ENCODE data around the gene AK5. TPM values are rescaled to one million over a fixed set of nuclear protein-coding genes. Genes with fewer than 3 reads are reported as not detected.

Gene AK5
- total and polyA plus RNA-seq, 8 donors, result 0.11 to 0.87 (median 0.28) TPM; not detected in 1

DNA sequence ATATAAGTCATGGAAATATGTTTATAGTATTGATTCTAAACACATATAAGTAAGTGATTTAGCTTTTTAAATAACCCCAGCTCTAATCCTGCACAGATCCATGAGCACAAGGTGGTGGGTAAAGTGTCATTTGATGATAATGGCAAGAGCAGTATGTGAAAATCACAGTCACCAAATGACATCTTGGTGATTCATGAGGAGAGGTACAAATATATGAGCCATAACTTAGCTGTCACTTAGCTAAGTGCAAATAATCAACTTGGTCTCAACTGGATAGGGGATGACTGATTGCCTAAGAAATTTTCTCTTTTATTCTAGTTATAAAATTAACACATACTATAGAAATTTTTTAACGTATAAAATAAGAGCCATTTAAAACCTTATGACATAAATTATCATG, 202.5 kb downstream of the AK5 start:
- 51 to 59% methylated on average over 1 of the region's 1 CpG for WGBS, 2 donors
- Histone ChIP-seq H3K27ac (no peak overlapping the region), H3K4me1 (no peaks in the 10 kb centered on the region), H3K9me3 (no peaks in the 10 kb centered on the region), H3K36me3 (no peaks in the 10 kb centered on the region), H3K27me3 (no peaks in the 10 kb centered on the region), H3K4me3 (no peak overlapping the region)
- intact Hi-C loops (cut with DNase I), result no loop called here
- TF ChIP-seq, protein P1, sequence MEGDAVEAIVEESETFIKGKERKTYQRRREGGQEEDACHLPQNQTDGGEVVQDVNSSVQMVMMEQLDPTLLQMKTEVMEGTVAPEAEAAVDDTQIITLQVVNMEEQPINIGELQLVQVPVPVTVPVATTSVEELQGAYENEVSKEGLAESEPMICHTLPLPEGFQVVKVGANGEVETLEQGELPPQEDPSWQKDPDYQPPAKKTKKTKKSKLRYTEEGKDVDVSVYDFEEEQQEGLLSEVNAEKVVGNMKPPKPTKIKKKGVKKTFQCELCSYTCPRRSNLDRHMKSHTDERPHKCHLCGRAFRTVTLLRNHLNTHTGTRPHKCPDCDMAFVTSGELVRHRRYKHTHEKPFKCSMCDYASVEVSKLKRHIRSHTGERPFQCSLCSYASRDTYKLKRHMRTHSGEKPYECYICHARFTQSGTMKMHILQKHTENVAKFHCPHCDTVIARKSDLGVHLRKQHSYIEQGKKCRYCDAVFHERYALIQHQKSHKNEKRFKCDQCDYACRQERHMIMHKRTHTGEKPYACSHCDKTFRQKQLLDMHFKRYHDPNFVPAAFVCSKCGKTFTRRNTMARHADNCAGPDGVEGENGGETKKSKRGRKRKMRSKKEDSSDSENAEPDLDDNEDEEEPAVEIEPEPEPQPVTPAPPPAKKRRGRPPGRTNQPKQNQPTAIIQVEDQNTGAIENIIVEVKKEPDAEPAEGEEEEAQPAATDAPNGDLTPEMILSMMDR (IDR thresholded peaks at IDR 0.05), result no peak
- ATAC-seq (no peak), FAIRE-seq (no peak), DNase-seq (no peak)

DNA sequence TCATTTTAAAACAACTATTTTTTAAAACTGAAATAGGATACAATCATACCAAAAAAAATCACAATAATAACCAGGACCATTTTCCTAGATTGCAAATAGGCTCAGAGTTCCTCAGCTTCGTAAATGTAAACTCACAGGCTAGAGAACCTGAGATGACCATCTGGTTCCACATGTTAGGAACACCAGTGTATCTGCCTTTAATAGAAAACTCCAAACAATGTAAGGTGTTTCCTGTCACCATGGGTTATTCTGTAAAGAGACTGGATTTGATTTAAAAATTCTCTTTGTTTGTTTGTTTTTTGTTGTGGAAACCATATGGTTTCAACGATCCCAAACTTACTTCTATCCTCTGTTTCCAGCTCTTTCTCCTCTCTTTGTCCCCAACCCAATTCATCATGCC, 203.1 kb downstream of the AK5 start:
- ATAC-seq (no peak), FAIRE-seq (no peak), DNase-seq (no peak)
- TF ChIP-seq, protein P1 (IDR thresholded peaks at IDR 0.05), result no peak
- Histone ChIP-seq H3K4me3 (no peak overlapping the region), H3K9me3 (no peaks in the 10 kb centered on the region), H3K27me3 (no peaks in the 10 kb centered on the region), H3K36me3 (no peaks in the 10 kb centered on the region), H3K4me1 (no peaks in the 10 kb centered on the region), H3K27ac (no peak overlapping the region)
- 49 to 72% methylated on average over 2 of the region's 2 CpGs for WGBS, 2 donors
- intact Hi-C loops (cut with DNase I), result no loop called here

DNA sequence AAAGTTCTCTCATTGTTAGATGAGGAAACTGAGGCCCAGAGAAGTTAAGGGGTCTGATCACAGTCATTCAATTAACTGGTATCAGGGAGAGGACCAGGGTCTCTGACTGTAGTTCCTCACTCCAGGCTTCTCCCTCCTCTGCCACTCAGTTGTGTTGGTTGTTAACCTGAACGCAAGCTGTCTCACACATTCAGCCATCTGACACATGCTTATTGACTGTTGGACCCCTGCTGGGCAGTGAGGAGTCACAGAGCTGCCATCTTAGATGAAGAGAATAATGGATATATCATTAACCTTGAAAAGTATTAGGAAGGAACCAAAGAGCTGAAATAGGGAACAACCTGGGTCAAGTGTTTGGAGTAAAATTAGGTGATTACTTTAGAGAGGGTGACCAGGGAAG, 205.8 kb downstream of the AK5 start:
- ATAC-seq, result no peak
- no peak for FAIRE-seq
- no peak overlapping the region for H3K27ac ChIP-seq
- no peaks in the 10 kb centered on the region for H3K36me3 ChIP-seq
- H3K9me3 ChIP-seq, result no peaks in the 10 kb centered on the region
- H3K4me3 ChIP-seq, result no peak overlapping the region
- TF ChIP-seq, protein P1 (IDR thresholded peaks at IDR 0.05), result no peak
- DNase-seq, result no peak
- H3K27me3 ChIP-seq, result no peaks in the 10 kb centered on the region
- WGBS, 2 donors, result 79 to 83% methylated on average over 1 of the region's 1 CpG
- no peaks in the 10 kb centered on the region for H3K4me1 ChIP-seq
- intact Hi-C loops (cut with DNase I), result no loop called here

DNA sequence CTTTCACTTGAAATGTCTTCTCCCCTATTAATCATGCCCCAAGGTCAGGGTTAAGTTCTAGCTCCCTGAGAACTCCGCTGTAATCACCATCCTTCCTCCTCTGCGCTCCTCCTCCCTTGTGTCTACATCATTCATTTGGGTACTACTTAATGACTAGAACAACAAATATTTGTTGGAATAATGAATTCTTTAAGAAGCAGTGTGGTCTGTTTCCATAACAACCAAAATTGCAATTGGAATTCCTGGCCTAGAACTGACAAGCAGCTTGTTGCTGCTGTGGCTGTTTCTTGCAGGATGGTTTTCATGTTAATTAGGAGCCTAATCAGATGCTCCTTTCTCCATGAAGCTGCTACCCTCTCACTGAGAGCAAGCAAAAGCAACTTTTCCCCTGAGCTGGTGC, 208.1 kb downstream of the AK5 start:
- Histone ChIP-seq H3K4me3 (no peak overlapping the region), H3K27ac (no peak overlapping the region), H3K4me1 (no peaks in the 10 kb centered on the region), H3K9me3 (no peaks in the 10 kb centered on the region), H3K27me3 (no peaks in the 10 kb centered on the region), H3K36me3 (no peaks in the 10 kb centered on the region)
- WGBS, 2 donors, result 46 to 49% methylated on average over 2 of the region's 2 CpGs
- FAIRE-seq (no peak), DNase-seq (no peak), ATAC-seq (no peak)
- TF ChIP-seq, protein P1 (IDR thresholded peaks at IDR 0.05), result no peak
- intact Hi-C loops (cut with DNase I), result no loop called here

DNA sequence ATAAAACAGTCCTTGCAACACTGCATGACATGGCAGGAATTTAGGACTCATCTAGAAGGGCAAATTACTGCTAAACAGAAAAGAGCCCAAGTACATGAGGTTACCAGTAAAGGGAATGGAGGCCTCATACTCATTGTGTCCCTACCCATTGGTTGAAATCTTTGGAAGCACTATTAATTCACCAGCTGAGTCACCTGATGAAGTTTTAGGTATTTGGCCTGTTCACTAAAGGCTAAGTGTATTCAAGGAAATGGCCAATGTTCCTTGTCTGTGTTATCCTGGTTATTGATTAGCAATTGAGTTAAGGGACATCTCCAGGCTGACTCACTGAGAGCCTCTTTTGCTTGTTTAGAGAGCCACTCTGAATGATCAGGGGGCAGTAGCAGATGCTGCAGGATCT, 212.2 kb downstream of the AK5 start:
- no peak for FAIRE-seq
- no peak for ATAC-seq

More for the DNA sequence above, 212.2 kb downstream of the AK5 start:
- H3K4me3 ChIP-seq, result no peak overlapping the region
- H3K36me3 ChIP-seq, result no peaks in the 10 kb centered on the region
- TF ChIP-seq, protein P1 (IDR thresholded peaks at IDR 0.05), result no peak
- no peaks in the 10 kb centered on the region for H3K4me1 ChIP-seq
- no peaks in the 10 kb centered on the region for H3K9me3 ChIP-seq
- no peak for DNase-seq
- H3K27me3 ChIP-seq, result no peaks in the 10 kb centered on the region
- intact Hi-C loops (cut with DNase I), result no loop called here
- no peak overlapping the region for H3K27ac ChIP-seq

Measured in pancreas (tissue), 10 donors.